ENCODE results near the gene PIBF1.

PIBF1 gene

DNA sequence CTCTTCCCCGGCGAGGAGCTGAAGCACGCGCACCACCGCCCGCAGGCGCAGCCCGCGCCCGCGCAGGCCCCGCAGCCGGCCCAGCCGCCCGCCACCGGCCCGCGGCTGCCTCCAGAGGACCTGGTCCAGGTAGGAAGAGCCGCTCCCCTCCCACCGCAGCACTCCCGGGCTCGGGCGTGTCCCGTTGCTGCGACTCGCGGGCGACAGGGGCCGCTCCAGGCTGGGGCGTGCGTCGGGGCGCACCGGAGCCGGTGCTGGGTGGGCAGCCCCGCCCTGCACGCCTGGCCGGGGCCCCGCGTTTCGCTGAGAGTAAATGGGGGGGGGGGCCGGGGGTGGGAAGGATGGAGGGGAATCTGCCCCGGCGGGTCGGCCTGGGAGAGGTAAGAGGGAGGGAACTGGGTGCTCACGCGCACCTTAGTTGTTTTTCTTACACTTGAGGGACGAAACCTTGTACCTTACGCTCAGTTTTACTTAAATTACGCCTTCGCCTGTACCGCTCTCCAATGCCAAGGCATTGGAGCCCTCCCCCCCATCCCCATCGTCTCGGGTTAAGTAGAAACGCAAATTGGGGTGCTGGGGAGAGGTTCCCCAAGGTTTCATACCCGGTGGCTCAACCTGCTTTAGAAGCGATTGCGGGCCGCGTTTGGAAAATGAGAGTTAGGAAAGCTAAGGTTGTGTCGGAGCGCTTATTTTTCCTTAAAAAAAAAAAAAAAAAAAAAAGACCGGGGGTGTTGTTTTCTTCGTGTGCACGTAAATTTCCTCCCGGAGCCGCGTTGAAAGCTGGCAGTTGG, 277.7 kb downstream of the PIBF1 start:
- TF ChIP-seq, protein P1, sequence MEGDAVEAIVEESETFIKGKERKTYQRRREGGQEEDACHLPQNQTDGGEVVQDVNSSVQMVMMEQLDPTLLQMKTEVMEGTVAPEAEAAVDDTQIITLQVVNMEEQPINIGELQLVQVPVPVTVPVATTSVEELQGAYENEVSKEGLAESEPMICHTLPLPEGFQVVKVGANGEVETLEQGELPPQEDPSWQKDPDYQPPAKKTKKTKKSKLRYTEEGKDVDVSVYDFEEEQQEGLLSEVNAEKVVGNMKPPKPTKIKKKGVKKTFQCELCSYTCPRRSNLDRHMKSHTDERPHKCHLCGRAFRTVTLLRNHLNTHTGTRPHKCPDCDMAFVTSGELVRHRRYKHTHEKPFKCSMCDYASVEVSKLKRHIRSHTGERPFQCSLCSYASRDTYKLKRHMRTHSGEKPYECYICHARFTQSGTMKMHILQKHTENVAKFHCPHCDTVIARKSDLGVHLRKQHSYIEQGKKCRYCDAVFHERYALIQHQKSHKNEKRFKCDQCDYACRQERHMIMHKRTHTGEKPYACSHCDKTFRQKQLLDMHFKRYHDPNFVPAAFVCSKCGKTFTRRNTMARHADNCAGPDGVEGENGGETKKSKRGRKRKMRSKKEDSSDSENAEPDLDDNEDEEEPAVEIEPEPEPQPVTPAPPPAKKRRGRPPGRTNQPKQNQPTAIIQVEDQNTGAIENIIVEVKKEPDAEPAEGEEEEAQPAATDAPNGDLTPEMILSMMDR (IDR thresholded peaks at IDR 0.05): no peak
- no peak overlapping the region for H3K27ac ChIP-seq
- H3K36me3 ChIP-seq (ENCODE audit: control insufficient read depth, insufficient read depth, low read length): no peaks in the 10 kb centered on the region
- no peaks in the 10 kb centered on the region for H3K9me3 ChIP-seq (ENCODE audit: control insufficient read depth, low read length)
- H3K27me3 ChIP-seq (ENCODE audit: control insufficient read depth, insufficient read depth, low read length): no peaks in the 10 kb centered on the region
- H3K9ac ChIP-seq: no peak overlapping the region
- H3K4me3 ChIP-seq (ENCODE audit: low read depth, low read length): peak overlapping the region; percentile 60
- H3K79me2 ChIP-seq: no peaks in the 10 kb centered on the region
- peak overlapping the region; percentile 43 for H3K4me2 ChIP-seq (ENCODE audit: low read length)
- peak overlapping the region; percentile 89 for H2AFZ ChIP-seq
- no peaks in the 10 kb centered on the region for H3K4me1 ChIP-seq

DNA sequence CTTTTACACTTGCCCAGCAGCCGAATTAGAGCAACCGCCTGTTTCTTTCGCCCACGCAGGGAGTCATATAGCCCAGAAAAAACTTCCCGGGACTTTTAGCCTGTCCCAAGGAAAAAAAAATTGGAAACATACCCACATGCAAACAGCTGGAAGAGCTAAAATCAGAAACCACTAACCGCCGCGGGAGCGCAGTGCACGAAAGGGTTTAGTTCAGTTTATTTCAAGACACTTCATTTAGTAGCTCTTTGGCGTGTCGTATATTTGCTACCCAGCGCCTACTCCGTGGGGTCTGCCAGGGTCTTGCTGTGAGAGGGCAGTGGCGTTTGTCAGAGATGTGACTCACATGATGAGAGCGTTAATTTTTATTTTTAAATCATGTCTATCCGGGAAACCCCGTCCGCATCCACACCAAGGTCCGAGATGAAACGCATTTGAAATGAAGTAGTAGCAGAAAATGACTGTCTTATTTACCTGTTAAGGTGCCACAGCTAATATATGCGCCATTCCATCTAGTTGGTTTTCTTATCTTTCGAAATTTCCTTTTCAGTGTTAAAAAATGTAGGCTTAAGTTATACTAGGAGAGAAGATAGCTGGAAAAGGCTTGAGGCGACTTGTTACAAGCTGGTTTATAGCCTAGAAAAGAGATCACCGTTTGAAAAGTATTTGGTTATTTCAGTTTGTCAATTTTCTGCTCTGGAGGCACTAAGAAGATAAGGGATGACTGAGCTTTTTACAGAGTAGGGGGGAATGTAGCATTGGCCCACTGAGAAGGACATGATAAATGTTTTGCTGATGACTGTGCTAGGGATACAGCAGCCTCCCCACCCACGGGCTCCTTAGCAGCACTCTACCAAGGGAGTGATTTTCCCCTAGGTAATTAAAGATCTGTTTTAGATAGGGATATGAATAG, 278.6 kb downstream of the PIBF1 start:
- Histone ChIP-seq H3K27me3 (ENCODE audit: control insufficient read depth, insufficient read depth, low read length) (no peaks in the 10 kb centered on the region), H3K9me3 (ENCODE audit: control insufficient read depth, low read length) (no peaks in the 10 kb centered on the region), H3K36me3 (ENCODE audit: control insufficient read depth, insufficient read depth, low read length) (no peaks in the 10 kb centered on the region), H3K79me2 (no peaks in the 10 kb centered on the region), H2AFZ (peak overlapping the region; percentile 53), H3K9ac (no peak overlapping the region), H3K27ac (no peak overlapping the region), H3K4me3 (ENCODE audit: low read depth, low read length) (no peak overlapping the region), H3K4me2 (ENCODE audit: low read length) (no peak overlapping the region), H3K4me1 (no peaks in the 10 kb centered on the region)
- TF ChIP-seq, protein P1 (IDR thresholded peaks at IDR 0.05): no peak

DNA sequence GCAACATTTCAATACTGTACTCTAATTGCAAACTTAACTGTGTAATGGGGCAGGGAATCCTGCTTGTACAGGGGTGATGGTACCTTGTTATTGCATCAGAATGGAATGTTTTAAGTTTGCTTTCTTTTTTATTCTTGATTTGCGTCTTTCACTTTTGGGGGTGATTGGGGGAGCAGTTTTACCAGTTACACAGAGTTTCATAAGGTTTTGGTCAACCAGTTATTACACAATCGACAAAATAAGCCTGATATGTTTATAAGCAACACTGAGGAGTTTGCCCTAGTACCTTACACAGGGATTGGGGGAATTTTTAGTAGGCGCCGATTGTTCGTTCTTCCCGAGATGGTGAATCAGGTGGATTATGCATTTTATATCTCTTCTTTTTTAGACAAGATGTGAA, 279.5 kb downstream of the PIBF1 start:
- H3K9me3 ChIP-seq (ENCODE audit: control insufficient read depth, low read length): no peaks in the 10 kb centered on the region
- H3K27me3 ChIP-seq (ENCODE audit: control insufficient read depth, insufficient read depth, low read length): no peaks in the 10 kb centered on the region
- H3K9ac ChIP-seq: no peak overlapping the region
- TF ChIP-seq, protein P1 (IDR thresholded peaks at IDR 0.05): no peak
- H2AFZ ChIP-seq: no peak overlapping the region
- H3K4me3 ChIP-seq (ENCODE audit: low read depth, low read length): no peak overlapping the region
- no peaks in the 10 kb centered on the region for H3K4me1 ChIP-seq
- no peaks in the 10 kb centered on the region for H3K79me2 ChIP-seq
- H3K36me3 ChIP-seq (ENCODE audit: control insufficient read depth, insufficient read depth, low read length): no peaks in the 10 kb centered on the region
- no peak overlapping the region for H3K4me2 ChIP-seq (ENCODE audit: low read length)
- no peak overlapping the region for H3K27ac ChIP-seq

DNA sequence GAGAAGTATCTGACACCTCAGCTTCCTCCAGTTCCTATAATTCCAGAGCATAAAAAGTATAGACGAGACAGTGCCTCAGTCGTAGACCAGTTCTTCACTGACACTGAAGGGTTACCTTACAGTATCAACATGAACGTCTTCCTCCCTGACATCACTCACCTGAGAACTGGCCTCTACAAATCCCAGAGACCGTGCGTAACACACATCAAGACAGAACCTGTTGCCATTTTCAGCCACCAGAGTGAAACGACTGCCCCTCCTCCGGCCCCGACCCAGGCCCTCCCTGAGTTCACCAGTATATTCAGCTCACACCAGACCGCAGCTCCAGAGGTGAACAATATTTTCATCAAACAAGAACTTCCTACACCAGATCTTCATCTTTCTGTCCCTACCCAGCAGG, 279.9 kb downstream of the PIBF1 start:
- no peaks in the 10 kb centered on the region for H3K79me2 ChIP-seq
- H3K4me1 ChIP-seq: no peaks in the 10 kb centered on the region
- TF ChIP-seq, protein P1 (IDR thresholded peaks at IDR 0.05): no peak
- no peak overlapping the region for H3K9ac ChIP-seq
- H3K36me3 ChIP-seq (ENCODE audit: control insufficient read depth, insufficient read depth, low read length): no peaks in the 10 kb centered on the region
- no peak overlapping the region for H3K4me3 ChIP-seq (ENCODE audit: low read depth, low read length)
- no peak overlapping the region for H3K27ac ChIP-seq
- no peaks in the 10 kb centered on the region for H3K27me3 ChIP-seq (ENCODE audit: control insufficient read depth, insufficient read depth, low read length)
- no peak overlapping the region for H2AFZ ChIP-seq
- no peak overlapping the region for H3K4me2 ChIP-seq (ENCODE audit: low read length)
- H3K9me3 ChIP-seq (ENCODE audit: control insufficient read depth, low read length): no peaks in the 10 kb centered on the region

Data from parathyroid adenoma (tissue), 2 donors.